Measurements from ENCODE around the gene E2F3. TPM values are rescaled to one million over a fixed set of nuclear protein-coding genes. Genes with fewer than 3 reads are reported as not detected.
"Not testable (repeated sequence)": the region's sequence is repeated elsewhere in the genome, so short reads cannot be mapped to it uniquely, and the experiment has no call there.

The E2F3 gene
- total and polyA plus RNA-seq, 9 donors = 0.36 to 7.3 (median 2.7) TPM

GRCh38 chr6:20461576-20461975, 59.9 kb downstream of the E2F3 start:
- Histone ChIP-seq H3K27me3 (no peaks in the 10 kb centered on the region), H3K4me3 (no peak overlapping the region), H3K27ac (no peak overlapping the region), H3K36me3 (no peaks in the 10 kb centered on the region), H3K4me1 (ENCODE audit: insufficient read depth) (no peaks in the 10 kb centered on the region), H3K9me3 (no peaks in the 10 kb centered on the region)
- WGBS, 3 donors = 78 to 90% (median 79%) methylated on average over 6 of the region's 6 CpGs
- no peak for TF ChIP-seq POLR2A (IDR thresholded peaks at IDR 0.05)
- TF ChIP-seq EP300 (IDR thresholded peaks at IDR 0.05) = no peak
- TF ChIP-seq CTCF (IDR thresholded peaks at IDR 0.05) = no peak
- intact Hi-C loops (cut with DNase I) = no loop called here
- no peak for DNase-seq

GRCh38 chr6:20463396-20463795, 61.7 kb downstream of the E2F3 start:
- 95 to 97% (median 96%) methylated on average over 5 of the region's 5 CpGs for WGBS, 3 donors
- no peaks in the 10 kb centered on the region for H3K9me3 ChIP-seq
- no peak for TF ChIP-seq EP300 (IDR thresholded peaks at IDR 0.05)
- no peak for TF ChIP-seq POLR2A (IDR thresholded peaks at IDR 0.05)
- TF ChIP-seq CTCF (IDR thresholded peaks at IDR 0.05) = no peak
- intact Hi-C loops (cut with DNase I) = no loop called here
- no peaks in the 10 kb centered on the region for H3K27me3 ChIP-seq
- H3K27ac ChIP-seq = no peak overlapping the region
- H3K36me3 ChIP-seq = no peaks in the 10 kb centered on the region
- no peak overlapping the region for H3K4me3 ChIP-seq
- no peak for DNase-seq
- H3K4me1 ChIP-seq (ENCODE audit: insufficient read depth) = no peaks in the 10 kb centered on the region

GRCh38 chr6:20464041-20464440, 62.4 kb downstream of the E2F3 start:
- intact Hi-C loops (cut with DNase I) = no loop called here
- TF ChIP-seq POLR2A (IDR thresholded peaks at IDR 0.05) = no peak
- TF ChIP-seq CTCF (IDR thresholded peaks at IDR 0.05) = no peak
- TF ChIP-seq EP300 (IDR thresholded peaks at IDR 0.05) = no peak
- Histone ChIP-seq H3K4me1 (ENCODE audit: insufficient read depth) (no peaks in the 10 kb centered on the region), H3K9me3 (no peaks in the 10 kb centered on the region), H3K4me3 (no peak overlapping the region), H3K27me3 (no peaks in the 10 kb centered on the region), H3K36me3 (no peaks in the 10 kb centered on the region), H3K27ac (no peak overlapping the region)
- DNase-seq = no peak
- WGBS, 3 donors = 95 to 100% (median 97%) methylated on average over 2 of the region's 2 CpGs

- no peaks in the 10 kb centered on the region for H3K4me1 ChIP-seq (ENCODE audit: insufficient read depth)
- no peak for TF ChIP-seq POLR2A (IDR thresholded peaks at IDR 0.05)
- no peak for TF ChIP-seq EP300 (IDR thresholded peaks at IDR 0.05)
- no peak for TF ChIP-seq CTCF (IDR thresholded peaks at IDR 0.05)
- H3K27ac ChIP-seq = no peak overlapping the region
- H3K36me3 ChIP-seq = no peaks in the 10 kb centered on the region
- H3K4me3 ChIP-seq = no peak overlapping the region
- H3K27me3 ChIP-seq = no peaks in the 10 kb centered on the region
- DNase-seq = no peak
- 83 to 91% (median 88%) methylated on average over 4 of the region's 4 CpGs for WGBS, 3 donors
- H3K9me3 ChIP-seq = no peaks in the 10 kb centered on the region
- intact Hi-C loops (cut with DNase I) = no loop called here
Measured at GRCh38 chr6:20464847-20465246, 63.2 kb downstream of the E2F3 start.

- H3K27me3 ChIP-seq; intact Hi-C loops (cut with DNase I); H3K9me3 ChIP-seq; H3K4me1 ChIP-seq (ENCODE audit: insufficient read depth); H3K4me3 ChIP-seq; H3K36me3 ChIP-seq; DNase-seq; H3K27ac ChIP-seq: not testable (repeated sequence)
- 96 to 99% (median 98%) methylated on average over 4 of the region's 4 CpGs for WGBS, 3 donors
Measured at GRCh38 chr6:20465616-20466015, 63.9 kb downstream of the E2F3 start.
